GM12864 (cell line): Measurements from ENCODE around the gene INSYN2B.

Experiments used
- DNase-seq: peaks from one replicate; pipeline ENCODE4 v3.0.0-alpha.2; 2011; ENCODE audit warnings: low read depth
- H3K4me3 ChIP-seq: 2 replicates; pipeline ENCODE4 v1.5.1; 2011; ENCODE audit warnings: mild to moderate bottlenecking, low read depth, low read length, control low read depth
- CTCF ChIP-seq: IDR thresholded peaks from 2 replicates; pipeline ENCODE4 v1.5.1; 2011; ENCODE audit warnings: low read depth, mild to moderate bottlenecking, moderate library complexity, low read length, control low read depth, inconsistent platforms; ENCODE audit errors: missing control alignments

INSYN2B gene

GRCh38 chr5:169871826-169872490 lies 108.3 kb downstream of the INSYN2B start:
- no peak overlapping the region for H3K4me3 ChIP-seq
- TF ChIP-seq CTCF = no peak
- DNase-seq = no peak

GRCh38 chr5:169870211-169870610 lies 110.1 kb downstream of the INSYN2B start:
- DNase-seq = no peak
- TF ChIP-seq CTCF = no peak
- H3K4me3 ChIP-seq = no peak overlapping the region

GRCh38 chr5:169869066-169869465 lies 111.2 kb downstream of the INSYN2B start:
- DNase-seq = no peak
- TF ChIP-seq CTCF = no peak
- H3K4me3 ChIP-seq = no peak overlapping the region

GRCh38 chr5:169867347-169867746 lies 112.9 kb downstream of the INSYN2B start:
- DNase-seq = no peak
- TF ChIP-seq CTCF = no peak
- no peak overlapping the region for H3K4me3 ChIP-seq

DNA sequence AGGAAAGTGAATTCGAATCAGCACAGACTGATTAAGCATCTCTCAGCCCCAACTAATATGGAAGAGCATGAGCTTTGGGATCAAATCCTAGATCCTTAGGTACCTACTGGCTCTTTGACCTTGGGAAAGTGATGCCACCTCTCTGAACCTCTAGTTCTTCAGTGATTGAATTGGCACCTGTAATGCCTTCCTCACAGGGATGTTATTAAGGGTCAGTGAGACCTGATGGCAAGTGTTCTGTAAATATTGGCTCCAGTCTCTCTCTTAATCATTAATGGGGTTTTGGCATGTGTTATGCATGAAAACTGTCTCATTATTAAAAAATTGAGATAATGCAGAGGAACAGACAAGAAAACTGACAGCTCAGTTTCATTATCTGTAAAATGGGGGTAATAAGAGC lies 115.8 kb downstream of the INSYN2B start:
- TF ChIP-seq CTCF = no peak
- H3K4me3 ChIP-seq = no peak overlapping the region
- no peak for DNase-seq

- H3K4me3 ChIP-seq = no peak overlapping the region
- DNase-seq = no peak
- no peak for TF ChIP-seq CTCF
Measured at GRCh38 chr5:169862391-169862811, 117.9 kb downstream of the INSYN2B start.

DNA sequence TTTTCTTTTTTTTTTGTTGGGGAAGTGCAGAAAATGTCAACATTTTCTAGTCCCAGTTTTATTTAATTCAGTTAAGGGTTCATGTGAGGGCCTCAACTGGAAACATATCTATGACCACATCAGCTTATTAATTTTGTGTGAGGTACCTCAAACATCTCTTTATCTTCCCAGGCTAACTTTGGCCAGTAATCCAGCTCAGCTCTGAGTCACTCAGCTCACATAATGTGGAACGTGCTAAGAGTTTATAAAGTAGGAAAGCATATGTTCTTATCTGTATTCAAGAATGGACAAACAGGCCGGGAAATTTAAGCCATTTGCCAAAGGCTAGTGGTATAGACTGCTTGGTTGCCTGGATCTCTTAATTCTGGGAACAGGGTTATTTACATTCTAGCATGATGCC lies 118.4 kb downstream of the INSYN2B start:
- H3K4me3 ChIP-seq = no peak overlapping the region
- DNase-seq = no peak
- TF ChIP-seq CTCF = no peak
